ENCODE measurements around the gene CATSPER1.
"Not testable (repeated sequence)": the region's sequence is repeated elsewhere in the genome, so short reads cannot be mapped to it uniquely, and the experiment has no call there.

CATSPER1 gene

DNA sequence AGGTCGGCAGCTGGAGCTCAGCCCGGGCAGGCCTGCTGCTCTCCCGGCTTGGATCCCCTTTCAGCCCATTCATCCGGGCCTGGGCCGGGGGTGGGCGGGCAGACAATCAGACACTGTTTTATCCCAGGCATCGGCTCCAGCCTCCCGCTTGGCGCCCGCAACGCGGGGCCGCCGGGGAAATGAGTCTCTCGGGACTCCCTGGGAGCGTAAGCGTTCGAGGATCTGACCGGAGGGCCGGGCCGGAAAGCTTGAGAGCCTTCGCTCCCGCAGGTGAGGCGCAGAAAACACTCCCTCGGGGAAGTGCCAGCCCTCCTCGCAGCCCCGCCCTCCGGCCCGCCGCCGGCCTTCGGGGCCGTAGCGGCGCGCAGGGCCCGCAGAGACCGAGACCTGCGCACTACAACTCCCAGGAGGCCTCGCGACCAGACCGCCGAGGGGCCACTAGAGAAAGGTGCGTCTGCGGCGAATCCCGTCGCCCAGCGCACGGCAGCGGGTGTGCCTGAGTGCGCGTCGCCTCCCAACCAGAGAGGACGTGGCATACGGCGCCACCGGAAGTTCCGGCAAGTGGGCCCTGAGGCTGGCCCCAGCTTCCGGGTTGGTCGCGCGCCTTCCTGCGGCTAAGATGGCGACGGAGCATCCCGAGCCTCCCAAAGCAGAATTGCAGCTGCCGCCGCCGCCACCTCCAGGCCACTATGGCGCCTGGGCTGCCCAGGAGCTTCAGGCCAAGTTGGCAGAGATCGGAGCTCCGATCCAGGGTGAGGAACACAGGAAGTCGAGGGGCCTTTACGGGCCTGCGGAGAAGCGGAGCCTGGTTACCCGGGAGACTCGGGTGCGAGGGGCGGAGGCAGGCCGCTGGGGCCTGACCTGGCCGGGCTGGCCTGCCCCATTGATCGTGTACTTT lies 25.7 kb upstream of the CATSPER1 start, which contains the start of gene SF3B2:
TSS of gene SF3B2 (plus strand) at position 599 of the 898 bp plus-strand sequence. CDS start at position 620, 21 bp downstream.
- peak; percentile 91 for DNase-seq

- no peak for DNase-seq
These were observed 25.1 kb upstream of the CATSPER1 start for GRCh38 chr11:66051371-66051765.

DNA sequence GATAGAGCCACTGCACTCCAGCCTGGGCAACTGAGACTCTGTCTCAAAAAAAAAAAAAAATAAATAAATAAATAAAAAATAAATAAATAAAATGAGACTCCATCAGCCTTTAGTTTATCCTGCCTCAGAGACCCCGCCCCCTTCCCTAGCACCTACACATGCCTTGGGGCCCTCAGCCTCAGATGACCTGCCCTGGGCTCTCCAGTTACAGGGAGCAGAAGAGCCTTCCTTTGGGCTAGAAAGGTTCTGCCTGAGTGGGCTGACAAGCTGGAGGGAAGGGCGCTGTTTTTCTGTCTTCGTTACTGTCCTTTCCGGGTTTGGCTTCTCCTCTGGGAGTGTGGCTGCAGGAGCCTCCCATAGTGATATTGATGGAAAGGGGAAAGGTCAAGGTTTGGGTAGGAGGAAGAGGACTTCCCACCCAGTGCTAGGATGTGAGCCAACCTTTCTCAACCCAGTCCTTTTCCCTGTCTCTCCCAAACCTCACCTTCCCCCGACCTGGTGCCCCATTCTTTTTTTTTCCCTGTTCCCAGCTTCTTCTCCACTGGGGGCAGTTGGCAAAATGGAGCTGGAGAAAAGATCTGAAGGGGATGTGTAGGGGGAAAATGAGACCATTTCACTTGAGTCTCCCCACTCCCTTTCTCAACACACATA lies 24.4 kb upstream of the CATSPER1 start:
- DNase-seq, result no peak

DNA sequence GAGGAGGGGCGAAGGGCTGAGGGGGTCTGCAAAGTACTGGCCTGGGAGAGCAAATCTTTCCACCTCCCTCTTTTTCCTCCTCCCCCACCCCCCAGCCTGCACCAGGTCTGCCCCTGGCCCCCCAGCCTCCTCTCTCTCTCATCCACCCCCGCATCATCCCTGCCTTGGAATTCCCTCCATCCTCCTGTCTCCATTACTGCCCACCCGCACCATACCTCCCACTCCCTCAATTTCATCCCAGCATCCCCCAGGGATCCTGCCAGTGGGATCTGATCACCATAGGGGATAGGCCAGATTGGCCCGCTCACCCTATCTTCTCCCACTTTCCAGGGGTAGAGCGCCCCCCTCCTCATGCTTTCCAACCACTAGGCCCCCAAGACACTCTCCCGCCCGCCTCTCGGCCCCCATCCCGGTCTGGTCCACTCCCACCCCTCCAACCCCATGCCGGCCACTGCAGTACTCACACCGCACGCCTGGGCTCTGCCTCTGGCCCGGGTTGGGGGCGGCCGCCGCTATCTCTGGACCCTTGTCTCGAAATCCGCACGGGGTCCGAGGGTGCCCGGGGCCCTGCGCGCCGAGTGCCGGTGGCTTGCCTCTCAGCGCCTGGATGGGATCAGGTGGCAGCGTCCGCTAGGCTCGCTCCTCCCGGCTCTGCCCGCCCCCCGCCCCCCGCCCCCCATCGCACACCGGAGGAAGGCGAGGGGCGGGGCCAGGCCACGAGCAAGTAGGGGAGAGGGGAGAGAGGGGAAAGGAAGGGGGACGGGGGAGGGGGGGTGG lies 22.5 kb upstream of the CATSPER1 start, which contains the start of gene GAL3ST3:
TSS of gene GAL3ST3 (minus strand) at position 615 of the 777 bp plus-strand sequence. CDS start 3,746 bp downstream, outside the sequence.
- no peak for DNase-seq

- no peak for DNase-seq
These were observed 21.5 kb upstream of the CATSPER1 start for GRCh38 chr11:66047541-66048365.

GRCh38 chr11:66046901-66047300 lies 20.6 kb upstream of the CATSPER1 start:
- no peak for DNase-seq

DNA sequence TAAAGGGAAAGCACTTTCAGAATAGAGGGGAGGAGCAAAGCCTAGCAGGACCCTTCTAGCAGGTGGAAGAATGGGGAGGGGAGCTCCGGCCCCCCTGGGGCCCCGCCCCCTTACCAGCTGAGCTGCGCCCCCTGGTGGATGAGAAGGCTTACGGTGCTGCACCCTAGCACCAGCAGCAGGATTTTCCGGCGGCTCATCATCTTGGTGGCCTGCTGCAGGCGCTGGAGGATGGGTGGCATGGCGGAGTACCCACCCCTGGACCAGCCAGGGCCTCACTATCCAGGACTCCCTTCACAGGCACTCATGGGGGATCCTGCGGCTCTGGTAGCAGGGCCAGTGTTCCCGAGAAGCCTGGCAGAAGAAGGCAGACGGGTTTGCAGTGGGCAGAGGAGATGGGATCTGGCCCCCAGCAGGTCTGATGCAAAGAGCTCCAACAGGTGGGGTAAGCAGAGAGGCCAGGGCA lies 18.9 kb upstream of the CATSPER1 start:
- peak; percentile 56 for DNase-seq

GRCh38 chr11:66044757-66045156 lies 18.5 kb upstream of the CATSPER1 start:
- DNase-seq, result no peak

GRCh38 chr11:66042996-66043906 lies 17.0 kb upstream of the CATSPER1 start:
- no peak for DNase-seq

DNA sequence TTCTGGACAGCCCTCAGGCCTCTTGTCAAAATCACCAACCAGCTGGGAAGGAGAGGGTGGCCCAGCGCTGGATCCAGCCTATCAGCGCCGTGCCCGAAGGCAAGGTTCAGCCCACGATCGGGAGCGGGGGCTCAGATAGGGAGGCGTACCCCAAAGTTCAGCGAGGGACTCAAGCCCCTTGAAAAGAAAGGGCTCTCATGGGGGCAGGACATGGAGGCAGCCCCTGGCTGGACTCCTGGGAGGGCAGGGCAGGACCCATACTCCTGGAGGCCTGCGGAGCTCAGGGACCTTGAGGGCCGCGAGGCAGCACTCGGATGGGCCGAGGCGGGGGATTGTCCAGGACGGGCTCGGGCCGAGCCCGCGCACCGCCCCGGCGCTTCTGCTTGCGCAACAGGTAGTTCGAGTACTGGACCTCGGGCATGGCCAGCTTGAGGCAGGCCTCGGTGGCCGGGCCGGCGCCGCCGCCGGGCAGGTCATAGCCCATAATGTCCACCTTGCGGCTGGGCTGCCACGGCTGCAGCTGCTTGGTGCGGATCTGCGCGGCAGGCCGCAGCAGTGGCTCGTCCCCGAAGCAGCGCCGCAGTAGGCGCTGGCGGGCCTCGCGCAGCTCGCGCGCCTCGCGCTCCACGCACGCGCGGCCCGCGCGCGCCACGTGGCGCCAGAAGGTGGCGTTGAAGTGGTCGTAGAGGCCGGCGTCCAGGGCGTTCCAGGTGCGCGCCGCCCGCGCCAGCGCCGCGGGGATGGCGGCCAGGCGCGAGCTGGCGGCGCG lies 16.1 kb upstream of the CATSPER1 start:
- no peak for DNase-seq

- no peak for DNase-seq
These were observed 13.5 kb upstream of the CATSPER1 start for GRCh38 chr11:66039765-66040164.

DNA sequence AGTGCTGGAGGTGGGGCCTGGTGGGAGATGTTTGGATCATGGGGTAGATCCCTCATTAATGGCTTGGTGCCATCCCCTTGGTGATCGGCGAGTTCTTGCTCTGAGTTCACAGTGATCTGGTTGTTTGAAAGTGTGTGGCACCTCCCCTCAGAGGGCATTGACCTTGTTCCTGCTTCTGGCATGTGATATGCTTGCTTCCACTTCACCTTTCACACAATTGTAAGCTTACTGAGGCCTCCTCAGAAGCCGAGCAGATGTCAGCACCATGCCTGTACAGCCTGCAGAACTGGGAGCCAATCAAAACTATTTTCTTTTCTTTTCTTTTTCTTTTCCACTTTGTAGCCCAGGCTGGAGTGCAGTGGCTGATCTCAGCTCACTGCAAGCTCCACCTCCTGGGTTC lies 11.0 kb upstream of the CATSPER1 start:
- no peak for DNase-seq

DNA sequence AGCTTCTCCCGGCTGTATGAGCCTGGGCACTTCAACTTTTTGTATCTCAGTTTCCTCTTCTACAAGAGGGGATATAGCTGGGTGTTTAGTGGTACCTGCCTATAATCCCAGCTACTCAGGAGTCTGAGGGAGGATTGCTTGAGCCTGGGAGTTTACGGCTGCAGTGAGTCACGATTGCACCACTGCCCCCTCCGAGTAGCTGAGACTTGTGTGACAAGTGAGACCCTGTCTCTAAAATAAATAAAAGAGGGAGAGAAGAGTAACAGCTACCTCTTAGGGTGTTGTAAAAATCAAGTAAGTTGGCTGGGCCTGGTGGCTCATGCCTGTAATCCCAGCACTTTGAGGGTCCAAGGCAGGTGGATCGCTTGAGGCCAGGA lies 10.0 kb upstream of the CATSPER1 start:
- DNase-seq, result no peak

- no peak for DNase-seq
These were observed 9.5 kb upstream of the CATSPER1 start for GRCh38 chr11:66035653-66036333.

- no peak for DNase-seq
These were observed 6.9 kb upstream of the CATSPER1 start for GRCh38 chr11:66032957-66033735.

DNA sequence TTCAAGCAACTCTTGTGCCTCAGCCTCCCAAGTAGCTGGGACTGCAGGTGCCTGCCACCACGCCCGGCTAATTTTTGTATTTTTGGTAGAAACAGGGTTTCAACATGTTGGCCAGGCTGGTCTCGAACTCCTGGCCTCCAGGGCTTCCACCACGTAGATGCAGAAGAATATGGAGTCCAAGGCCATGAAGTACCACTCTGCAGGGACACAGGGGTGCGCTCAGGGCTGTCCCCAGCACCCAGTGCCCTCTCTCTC lies 3.2 kb downstream of the CATSPER1 start:
- not testable (repeated sequence) for DNase-seq

GRCh38 chr11:66022401-66023185 lies 3.7 kb downstream of the CATSPER1 start:
- peak; percentile 62 for DNase-seq
